CD14-positive monocyte (primary cell): Measurements from ENCODE around the gene DYDC2. TPM values are rescaled to one million over a fixed set of nuclear protein-coding genes. Genes with fewer than 3 reads are reported as not detected.

ENCODE experiments used
- DNase-seq, 3 donors: peaks; one replicate each; pipeline ENCODE4 v3.0.0-alpha.2; 2011 to 2022
- H2AFZ ChIP-seq: 2 replicates; pipeline ENCODE4 v1.6.0; 2012; ENCODE audit warnings: mild to moderate bottlenecking, low read depth, low read length, inconsistent platforms; ENCODE audit not compliant: insufficient read depth, poor library complexity, severe bottlenecking
- H3K27ac ChIP-seq, 2 donors: 1 replicate in 1 of 2; 2 replicates in 1 of 2; pipeline ENCODE4 v1.5.1; 2012 to 2013; ENCODE audit warnings: low read length in 2 of 2, control low read depth in 1 of 2, inconsistent platforms in 1 of 2, low read depth in 1 of 2, mild to moderate bottlenecking in 1 of 2
- H3K27me3 ChIP-seq, 2 donors: one replicate each; pipeline versions ENCODE4 v1.6.0 to v1.6.1; 2011 to 2013; ENCODE audit warnings: low read length in 2 of 2; ENCODE audit not compliant: control insufficient read depth in 2 of 2, insufficient read depth in 2 of 2
- H3K36me3 ChIP-seq, 2 donors: replicated peaks in 1 of 2; 1 replicate in 1 of 2; 2 replicates in 1 of 2; pipeline versions ENCODE4 v1.5.1 to v1.6.1; 2012 to 2013; ENCODE audit warnings: low read length in 2 of 2, control low read depth in 1 of 2, inconsistent platforms in 1 of 2, mild to moderate bottlenecking in 1 of 2; ENCODE audit not compliant: insufficient read depth in 2 of 2, control insufficient read depth in 1 of 2
- H3K4me1 ChIP-seq, 2 donors: 1 replicate in 1 of 2; 2 replicates in 1 of 2; pipeline versions ENCODE4 v1.5.1 to v1.6.1; 2012 to 2013; ENCODE audit warnings: low read length in 2 of 2, control low read depth in 1 of 2, inconsistent platforms in 1 of 2, mild to moderate bottlenecking in 1 of 2, moderate library complexity in 1 of 2; ENCODE audit not compliant: insufficient read depth in 2 of 2, control insufficient read depth in 1 of 2
- H3K4me2 ChIP-seq: replicated peaks from 2 replicates; pipeline ENCODE3; 2012; ENCODE audit warnings: low read length, moderate library complexity, mild to moderate bottlenecking; ENCODE audit not compliant: poor library complexity, severe bottlenecking; ENCODE audit errors: extremely low read depth
- H3K4me3 ChIP-seq, 3 experiments: fragments of 200-600 bp in 1 of 3; sonication (generic) in 1 of 3; replicated peaks in 1 of 3; 1 replicate in 2 of 3; 2 replicates in 1 of 3; pipeline ENCODE4 v1.5.1; 2011 to 2013; ENCODE audit warnings: low read length in 3 of 3, mild to moderate bottlenecking in 3 of 3, control low read depth in 2 of 3, low read depth in 2 of 3, inconsistent platforms in 1 of 3, moderate library complexity in 1 of 3
- H3K79me2 ChIP-seq: 2 replicates; pipeline ENCODE4 v1.6.0; 2012; ENCODE audit warnings: mild to moderate bottlenecking, control low read depth, inconsistent platforms, low read length, moderate library complexity; ENCODE audit not compliant: insufficient read depth
- H3K9ac ChIP-seq: 2 replicates; pipeline ENCODE4 v1.6.0; 2017; ENCODE audit warnings: low read length, mild to moderate bottlenecking; ENCODE audit not compliant: insufficient read depth, poor library complexity, severe bottlenecking
- H3K9me3 ChIP-seq, 2 donors: replicated peaks in 1 of 2; 1 replicate in 1 of 2; 2 replicates in 1 of 2; pipeline versions ENCODE4 v1.5.1 to v1.6.1; 2012 to 2013; ENCODE audit warnings: low read length in 2 of 2, control low read depth in 1 of 2; ENCODE audit not compliant: control insufficient read depth in 1 of 2, insufficient read depth in 1 of 2
- H4K20me1 ChIP-seq: 2 replicates; pipeline ENCODE4 v1.6.0; 2012; ENCODE audit warnings: mild to moderate bottlenecking, low read length, control low read depth, moderate library complexity; ENCODE audit not compliant: insufficient read depth
- H3K27ac Mint-ChIP-seq, 7 donors: one replicate each; pipeline ENCODE4 v1.8.0; 2020; ENCODE audit warnings: mild to moderate bottlenecking in 7 of 7, mixed read lengths in 7 of 7, moderate library complexity in 6 of 7, inconsistent platforms in 2 of 7
- H3K27me3 Mint-ChIP-seq, 3 donors: one replicate each; pipeline ENCODE4 v1.8.0; 2021 to 2022; ENCODE audit warnings: low read depth in 3 of 3, mild to moderate bottlenecking in 3 of 3, mixed read lengths in 3 of 3, moderate library complexity in 3 of 3, inconsistent platforms in 1 of 3
- H3K36me3 Mint-ChIP-seq, 2 donors: one replicate each; pipeline ENCODE4 v1.8.0; 2020; ENCODE audit warnings: mixed read lengths in 2 of 2, inconsistent platforms in 1 of 2, mild to moderate bottlenecking in 1 of 2
- H3K4me1 Mint-ChIP-seq: one replicate; pipeline ENCODE4 v1.8.0; 2020; ENCODE audit warnings: mild to moderate bottlenecking, mixed read lengths
- H3K4me3 Mint-ChIP-seq, 2 donors: one replicate each; pipeline ENCODE4 v1.8.0; 2020; ENCODE audit warnings: mild to moderate bottlenecking in 2 of 2, mixed read lengths in 2 of 2, moderate library complexity in 1 of 2
- H3K9me3 Mint-ChIP-seq, 7 donors: one replicate each; pipeline ENCODE4 v1.8.0; 2020 to 2022; ENCODE audit warnings: mixed read lengths in 7 of 7, mild to moderate bottlenecking in 6 of 7, moderate library complexity in 6 of 7, inconsistent platforms in 2 of 7
- CTCF ChIP-seq: fragments of 200-600 bp; IDR thresholded peaks from one replicate; pipeline ENCODE4 v1.8.0; 2022; ENCODE audit warnings: antibody characterized with exemption, mild to moderate bottlenecking
- WGBS: methylation state at CpG from one replicate; pipeline ENCODE4 v1.1.5; 2013; ENCODE audit warnings: missing lambda C conversion rate; ENCODE audit not compliant: insufficient coverage; 5-methylcytosine and 5-hydroxymethylcytosine counted together
- intact Hi-C, 2 donors: fragments of 100-400 bp; cut with micrococcal nuclease; formaldehyde crosslinking; loops; one replicate each; pipeline versions ENCODE4 v1.15.0 to v1.15.1; 2023
- polyA minus RNA-seq: library from RNA; depleted of rRNA, polyadenylated mRNA; stranded (reverse); fragments of >200 nt; gene quantifications from 2 replicates; pipeline ENCODE4 v1.2.3, GENCODE V29; 2012
- polyA plus RNA-seq, 3 donors: library from polyadenylated mRNA; depleted of rRNA in 1 of 3; unstranded in 2 of 3; stranded (reverse) in 1 of 3; fragments of 300-500 nt in 2 of 3; fragments of >200 nt in 1 of 3; fragmentation: Illumina TruSeq in 2 of 3; gene quantifications; 1 replicate in 2 of 3; 2 replicates in 1 of 3; pipeline ENCODE4 v1.2.3, GENCODE V29; 2012 to 2021
- total RNA-seq, 12 experiments: library from RNA in 1 of 12; stranded (reverse) in 1 of 12; fragments of 120-200 nt in 1 of 12; gene quantifications; one replicate each; pipeline ENCODE4 v1.2.4 and lab custom pipeline; 2013 to 2026; ENCODE audit warnings: mixed read lengths in 6 of 12, inconsistent platforms in 1 of 12

DYDC2 gene
- not detected for total RNA-seq (2013)
- polyA plus RNA-seq = not detected
- not detected in 2 replicates for polyA minus RNA-seq
- total RNA-seq (lab: John Stamatoyannopoulos, UW) = 0 to 0.69 (median 0.07) reads per million in 11 experiments

DNA sequence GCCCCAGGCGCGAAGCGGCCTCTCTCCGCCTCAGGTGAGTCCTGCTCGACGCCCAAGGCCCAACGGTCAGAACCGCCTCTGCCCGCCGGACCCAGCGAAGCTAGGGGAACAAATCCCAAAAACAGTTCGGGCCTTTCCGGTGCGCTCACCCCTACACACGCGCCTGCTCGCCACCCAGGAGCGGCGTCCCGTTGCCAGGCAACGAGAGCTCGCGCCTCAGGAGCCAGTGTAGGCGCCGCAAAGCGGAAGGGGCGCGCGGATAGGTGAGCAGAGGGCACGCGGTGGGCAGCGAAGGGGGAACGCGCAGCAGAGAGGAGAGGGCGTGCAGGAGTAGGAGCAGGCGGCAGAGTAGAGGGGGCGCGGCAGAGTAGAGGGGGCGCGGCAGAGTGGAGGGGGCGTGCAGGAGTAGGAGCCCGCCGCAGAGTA, at the start of gene DYDC2, which contains the start of gene DYDC1:
Gene DYDC2 (plus strand): TSS at position 219 of the 426 bp plus-strand sequence. CDS start 5,663 bp downstream, outside the sequence.
Gene DYDC1 (minus strand): TSS at position 193 of the 426 bp plus-strand sequence. CDS start 4,154 bp downstream, outside the sequence.
- H3K4me3 Mint-ChIP-seq = peak within 1 kb of the TSS; percentile 78 to 93
- no peak within 1 kb of the TSS for H3K27ac Mint-ChIP-seq
- H3K9ac ChIP-seq = peak within 1 kb of the TSS; percentile 15

GRCh38 chr10:80313523-80313922, 43.1 kb upstream of the DYDC2 start:
- Histone ChIP-seq H2AFZ (no peak overlapping the region), H3K9ac (no peak overlapping the region), H3K27ac (no peak overlapping the region), H3K27me3 (no peaks in the 10 kb centered on the region), H3K9me3 (no peaks in the 10 kb centered on the region), H3K79me2 (no peaks in the 10 kb centered on the region), H3K36me3 (no peaks in the 10 kb centered on the region), H3K4me3 (no peak overlapping the region), H3K4me1 (no peaks in the 10 kb centered on the region), H3K4me2 (no peak overlapping the region), H4K20me1 (no peaks in the 10 kb centered on the region)
- intact Hi-C loops = no loop called here
- H3K4me1 Mint-ChIP-seq = peaks cover 20% of the 10 kb centered on the region
- peaks cover 2 to 7% (median 3%) of the 10 kb centered on the region in 3 donors for H3K27me3 Mint-ChIP-seq
- no peak overlapping the region for H3K4me3 Mint-ChIP-seq
- H3K36me3 Mint-ChIP-seq = no peaks in the 10 kb centered on the region
- H3K27ac Mint-ChIP-seq = no peak overlapping the region
- peaks cover 0 to 9% (median 5%) of the 10 kb centered on the region in 7 donors for H3K9me3 Mint-ChIP-seq
- no peak for TF ChIP-seq CTCF
- WGBS = no CpG with 5 or more reads among the region's 5 CpGs
- DNase-seq = no peak

More for the DNA sequence above, at the start of gene DYDC2, which contains the start of gene DYDC1:
- Mint-ChIP-seq H3K36me3 (no peaks in the 10 kb centered on the region), H3K4me1 (peaks cover 16% of the 10 kb centered on the region), H3K9me3 (peaks cover 0 to 17% (median 2%) of the 10 kb centered on the region in 7 donors), H3K27me3 (peaks cover 27 to 33% (median 29%) of the 10 kb centered on the region in 3 donors)
- Histone ChIP-seq H3K4me1 (peaks cover 13 to 15% of the 10 kb centered on the region in 2 donors), H2AFZ (peak within 1 kb of the TSS; percentile 65), H3K27ac (no peak within 1 kb of the TSS), H3K27me3 (peaks cover 9 to 26% of the 10 kb centered on the region in 2 donors), H3K9me3 (no peaks in the 10 kb centered on the region), H3K36me3 (no peaks in the 10 kb centered on the region), H4K20me1 (no peaks in the 10 kb centered on the region), H3K79me2 (no peaks in the 10 kb centered on the region), H3K4me2 (peak within 1 kb of the TSS; percentile 80), H3K4me3 (peak within 1 kb of the TSS; percentile 4 to 66 (median 29))
- no peak for TF ChIP-seq CTCF
- 2% methylated on average over 41 of the region's 43 CpGs for WGBS
- peak; percentile 12 to 49 (median 18) for DNase-seq
- intact Hi-C loops = no loop called here
